Endothelial cell of umbilical vein (primary cell): Measurements from ENCODE around the gene MACF1. TPM values are rescaled to one million over a fixed set of nuclear protein-coding genes. Genes with fewer than 3 reads are reported as not detected.

ENCODE experiments used
- BruUV-seq: library from RNA; stranded (reverse); fragments of 400-500 nt; replicated peaks from 2 replicates; lab custom pipeline; 2021; lab: Mats Ljungman, UMichigan
- CTCF ChIA-PET: fragments of 300-600, 350-600 bp; sonication (Branson Sonifier 250); formaldehyde crosslinking; loops from one replicate; lab custom pipeline; 2021; ENCODE audit warnings: antibody characterized with exemption, inconsistent platforms; lab: Charles Lee
- POLR2A ChIA-PET: fragments of 300-600, 350-600 bp; sonication (Branson Sonifier 250); formaldehyde crosslinking; loops from one replicate; lab custom pipeline; 2021; ENCODE audit warnings: antibody characterized with exemption, inconsistent platforms; lab: Charles Lee
- DNase-seq: peaks from one replicate; pipeline ENCODE4 v3.0.0-alpha.2; 2011; ENCODE audit warnings: low read depth, low spot score
- FAIRE-seq: peaks from 2 replicates; lab custom pipeline; 2011; peaks lifted over from hg19 to GRCh38; lab: Jason Lieb, UNC
- H2AFZ ChIP-seq: 2 replicates; pipeline ENCODE4 v1.6.0; 2012; ENCODE audit warnings: low read depth, low read length, control low read depth, inconsistent platforms
- H3K27ac ChIP-seq: 2 replicates; pipeline ENCODE4 v1.5.1; 2011; ENCODE audit warnings: low read depth, mild to moderate bottlenecking, control low read depth, low read length, moderate library complexity; ENCODE audit not compliant: insufficient read depth
- H3K27me3 ChIP-seq, 2 experiments: 2 replicates each; pipeline versions ENCODE4 v1.6.0 to v1.6.1; 2011; ENCODE audit warnings: low read length in 2 of 2, mixed read lengths in 1 of 2; ENCODE audit not compliant: control insufficient read depth in 2 of 2, insufficient read depth in 2 of 2
- H3K36me3 ChIP-seq, 2 experiments: 2 replicates in 1 of 2; 3 replicates in 1 of 2; pipeline ENCODE4 v1.5.1; 2011; ENCODE audit warnings: low read length in 2 of 2, mild to moderate bottlenecking in 1 of 2, moderate library complexity in 1 of 2; ENCODE audit not compliant: control insufficient read depth in 2 of 2, insufficient read depth in 2 of 2; ENCODE audit errors: extremely low read depth in 1 of 2
- H3K4me1 ChIP-seq: 3 replicates; pipeline ENCODE4 v1.5.1; 2011; ENCODE audit warnings: mild to moderate bottlenecking, low read length; ENCODE audit not compliant: control insufficient read depth, insufficient read depth; ENCODE audit errors: extremely low read depth
- H3K4me2 ChIP-seq: 2 replicates; pipeline ENCODE4 v1.6.1; 2011; ENCODE audit warnings: low read length, control low read depth, mixed read lengths; ENCODE audit not compliant: insufficient read depth
- H3K4me3 ChIP-seq, 3 experiments: fragments of 200-600 bp in 1 of 3; sonication (generic), shearing (Covaris generic) in 1 of 3; replicated peaks in 1 of 3; 2 replicates each; pipeline ENCODE4 v1.5.1; 2011 to 2016; ENCODE audit warnings: control low read depth in 3 of 3, low read length in 3 of 3, mild to moderate bottlenecking in 2 of 3, inconsistent platforms in 1 of 3, low read depth in 1 of 3, moderate library complexity in 1 of 3; ENCODE audit not compliant: insufficient read depth in 1 of 3
- H3K79me2 ChIP-seq: 2 replicates; pipeline ENCODE4 v1.6.0; 2012; ENCODE audit warnings: low read length, inconsistent platforms; ENCODE audit not compliant: control insufficient read depth, insufficient read depth
- H3K9ac ChIP-seq: replicated peaks from 2 replicates; pipeline ENCODE3; 2011; ENCODE audit warnings: low read length, control low read depth; ENCODE audit not compliant: insufficient read depth; ENCODE audit errors: extremely low read depth
- H3K9me1 ChIP-seq: replicated peaks from 3 replicates; pipeline ENCODE4 v1.6.0; 2011; ENCODE audit warnings: mild to moderate bottlenecking, low read length; ENCODE audit not compliant: control insufficient read depth, insufficient read depth; ENCODE audit errors: extremely low read depth
- H3K9me3 ChIP-seq: replicated peaks from 2 replicates; pipeline ENCODE4 v1.5.1; 2012; ENCODE audit warnings: low read length, inconsistent platforms; ENCODE audit not compliant: control insufficient read depth, insufficient read depth
- H4K20me1 ChIP-seq: replicated peaks from 2 replicates; pipeline ENCODE3; 2011; ENCODE audit warnings: mild to moderate bottlenecking, low read length; ENCODE audit not compliant: control insufficient read depth, insufficient read depth; ENCODE audit errors: extremely low read depth
- EZH2 ChIP-seq: IDR thresholded peaks from 2 replicates; pipeline ENCODE4 v1.6.1; 2012; ENCODE audit warnings: borderline replicate concordance, low read depth, mild to moderate bottlenecking, moderate library complexity, low read length, inconsistent platforms; ENCODE audit not compliant: severe bottlenecking
- FOS ChIP-seq: IDR thresholded peaks from 2 replicates; pipeline ENCODE4 v1.6.1; 2011; ENCODE audit warnings: mild to moderate bottlenecking, low read length, moderate library complexity, borderline replicate concordance; ENCODE audit not compliant: insufficient read depth
- GATA2 ChIP-seq: IDR thresholded peaks from 2 replicates; pipeline ENCODE4 v1.7.0; 2011; ENCODE audit warnings: low read depth, mild to moderate bottlenecking, moderate library complexity, mixed read lengths, low read length; ENCODE audit not compliant: insufficient read length, insufficient read depth
- JUN ChIP-seq: IDR thresholded peaks from 2 replicates; pipeline ENCODE4 v1.6.1; 2011; ENCODE audit warnings: borderline replicate concordance, low read depth; ENCODE audit not compliant: insufficient read length, insufficient read depth
- POLR2A ChIP-seq: IDR thresholded peaks from 2 replicates; pipeline ENCODE4 v1.6.1; 2012; ENCODE audit warnings: low read depth, mild to moderate bottlenecking, control low read depth, low read length
- POLR2AphosphoS5 ChIP-seq: IDR thresholded peaks from 2 replicates; pipeline ENCODE4 v1.6.1; 2012; ENCODE audit warnings: low read depth, mild to moderate bottlenecking, control low read depth, low read length, moderate library complexity; ENCODE audit not compliant: insufficient read depth
- dilution Hi-C: fragments of 300-500 bp; cut with MboI; formaldehyde crosslinking; loops from one replicate; pipeline ENCODE4 v1.15.0; 2019; ENCODE audit warnings: low sequenced_read_pairs; ENCODE audit not compliant: extremely low pct_ligation_motif_present
- intact Hi-C: fragments of 100-400 bp; cut with micrococcal nuclease; formaldehyde crosslinking; loops from one replicate; pipeline ENCODE4 v1.10.0; 2022
- polyA plus RNA-seq, 4 experiments: library from polyadenylated mRNA; depleted of rRNA in 3 of 4; stranded (reverse) in 3 of 4; unstranded in 1 of 4; fragments of >200 nt; gene quantifications; 2 replicates each; pipeline versions ENCODE4 v1.2.1 to v1.2.3, GENCODE V29; 2011 to 2012; ENCODE audit warnings: missing spikeins in 1 of 4
- total RNA-seq: library from RNA; stranded (reverse); gene quantifications from 2 replicates; pipeline ENCODE4 v1.2.3, GENCODE V29; 2021
- TF ChIP-seq, protein P1 (sequence below), 2 donors: IDR thresholded peaks; 1 replicate in 1 of 2; 2 replicates in 1 of 2; pipeline ENCODE4 v1.5.1; 2011; ENCODE audit warnings: low read length in 2 of 2, mild to moderate bottlenecking in 2 of 2, moderate library complexity in 2 of 2, control low read depth in 1 of 2, inconsistent platforms in 1 of 2, low read depth in 1 of 2; ENCODE audit not compliant: insufficient read depth in 1 of 2; ENCODE audit errors: extremely low read depth in 1 of 2
- TF ChIP-seq, protein P2 (sequence below): IDR thresholded peaks from 2 replicates; pipeline ENCODE4 v1.6.1; 2011; ENCODE audit not compliant: insufficient read depth, insufficient read length

The MACF1 gene
- total and polyA plus RNA-seq, 2 donors (not counting 3 experiments of a cell fraction or from before 2014, with no cell fraction given) = 122 to 587 TPM

DNA sequence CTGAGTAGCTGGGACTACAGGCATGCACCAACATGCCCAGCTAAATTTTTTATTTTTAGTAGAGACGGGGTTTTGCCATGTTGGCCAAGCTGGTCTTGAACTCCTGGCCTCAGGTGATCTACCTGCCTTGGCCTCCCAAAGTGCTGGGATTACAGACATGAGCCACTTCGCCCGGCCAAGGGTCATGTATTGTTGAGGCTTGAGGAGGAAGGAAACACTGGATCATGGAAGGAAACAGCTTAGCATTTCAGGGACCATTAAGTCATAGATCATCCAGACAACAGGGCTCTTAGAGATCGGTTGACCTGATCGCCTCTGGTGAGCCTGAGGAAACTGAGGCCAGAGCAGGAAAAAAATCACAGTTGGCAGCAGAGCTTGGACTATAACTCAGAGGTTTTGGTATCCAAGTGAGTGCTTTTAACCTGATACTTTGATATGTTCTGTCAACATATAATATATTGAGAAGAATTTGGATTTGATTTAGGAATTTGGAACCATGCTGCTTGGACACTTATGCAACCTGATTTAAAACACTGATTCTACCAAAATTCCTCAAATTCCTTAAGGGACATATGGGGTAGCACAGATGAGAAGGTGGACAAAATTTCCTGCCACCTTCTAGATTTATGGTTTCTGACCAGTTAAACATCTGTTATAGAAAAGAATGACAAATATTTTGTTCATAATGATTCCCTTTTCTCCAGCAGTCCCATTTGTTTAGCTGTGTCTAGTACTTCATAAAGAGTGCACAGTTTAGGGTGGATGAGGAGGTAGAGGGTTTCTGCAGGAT lies 273.8 kb downstream of the MACF1 start:
- ChIA-PET POLR2A (no interaction called here), CTCF (no interaction called here)
- Histone ChIP-seq H3K9ac (no peak overlapping the region), H3K9me3 (no peaks in the 10 kb centered on the region), H3K36me3 (peaks cover 15 to 25% of the 10 kb centered on the region in 2 experiments), H2AFZ (no peak overlapping the region), H3K4me1 (peaks cover 4% of the 10 kb centered on the region), H3K27ac (no peak overlapping the region), H3K27me3 (no peaks in the 10 kb centered on the region), H3K4me3 (no peak overlapping the region), H3K79me2 (no peaks in the 10 kb centered on the region), H3K4me2 (no peak overlapping the region), H4K20me1 (no peaks in the 10 kb centered on the region), H3K9me1 (no peaks in the 10 kb centered on the region)
- no TSS peak for BruUV-seq
- peak; percentile 17 for TF ChIP-seq POLR2AphosphoS5
- TF ChIP-seq FOS = no peak
- TF ChIP-seq GATA2 = no peak
- peak; percentile 66 for FAIRE-seq
- dilution Hi-C loops = no loop called here
- intact Hi-C loops = no loop called here
- DNase-seq = peak; percentile 42

DNA sequence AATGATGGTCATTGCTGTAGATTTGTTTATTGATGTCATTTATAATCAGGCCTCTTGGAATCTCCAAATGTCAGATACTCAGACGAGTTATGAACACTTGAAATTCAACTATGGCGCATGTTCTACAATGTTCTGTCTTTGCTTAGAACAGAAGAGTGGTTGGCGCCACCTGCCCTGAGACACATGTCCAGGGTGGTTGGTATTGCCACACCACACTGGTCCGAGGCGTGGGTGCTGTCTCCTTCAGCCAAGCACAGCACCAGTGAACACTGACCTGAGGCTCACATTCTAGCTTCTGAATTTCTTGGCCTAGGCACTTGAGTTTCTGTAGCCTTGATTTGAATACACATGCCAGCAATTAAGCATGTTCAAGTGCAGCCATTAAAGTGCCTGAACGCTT lies 276.8 kb downstream of the MACF1 start:
- peaks cover 27 to 34% of the 10 kb centered on the region in 2 experiments for H3K36me3 ChIP-seq
- H2AFZ ChIP-seq = no peak overlapping the region
- no peaks in the 10 kb centered on the region for H3K27me3 ChIP-seq
- no peaks in the 10 kb centered on the region for H3K9me1 ChIP-seq
- H3K9me3 ChIP-seq = no peaks in the 10 kb centered on the region
- no peak overlapping the region for H3K4me3 ChIP-seq
- FAIRE-seq = no peak
- peaks cover 4% of the 10 kb centered on the region for H3K4me1 ChIP-seq
- dilution Hi-C loops (no loop called here), intact Hi-C loops (no loop called here)
- H3K9ac ChIP-seq = no peak overlapping the region
- no peaks in the 10 kb centered on the region for H3K79me2 ChIP-seq
- no peak for DNase-seq
- ChIA-PET POLR2A (no interaction called here), CTCF (interaction anchor here (0.7 to 1.5 kb wide), 2 partner anchors 9 to 57 kb away, joined by 3 to 7 read pairs; no protein-coding TSS in a partner anchor)
- BruUV-seq = no TSS peak
- H4K20me1 ChIP-seq = no peaks in the 10 kb centered on the region
- no peak overlapping the region for H3K27ac ChIP-seq
- no peak for TF ChIP-seq GATA2
- no peak for TF ChIP-seq POLR2A
- no peak for TF ChIP-seq JUN
- no peak for TF ChIP-seq POLR2AphosphoS5
- TF ChIP-seq, protein P1, sequence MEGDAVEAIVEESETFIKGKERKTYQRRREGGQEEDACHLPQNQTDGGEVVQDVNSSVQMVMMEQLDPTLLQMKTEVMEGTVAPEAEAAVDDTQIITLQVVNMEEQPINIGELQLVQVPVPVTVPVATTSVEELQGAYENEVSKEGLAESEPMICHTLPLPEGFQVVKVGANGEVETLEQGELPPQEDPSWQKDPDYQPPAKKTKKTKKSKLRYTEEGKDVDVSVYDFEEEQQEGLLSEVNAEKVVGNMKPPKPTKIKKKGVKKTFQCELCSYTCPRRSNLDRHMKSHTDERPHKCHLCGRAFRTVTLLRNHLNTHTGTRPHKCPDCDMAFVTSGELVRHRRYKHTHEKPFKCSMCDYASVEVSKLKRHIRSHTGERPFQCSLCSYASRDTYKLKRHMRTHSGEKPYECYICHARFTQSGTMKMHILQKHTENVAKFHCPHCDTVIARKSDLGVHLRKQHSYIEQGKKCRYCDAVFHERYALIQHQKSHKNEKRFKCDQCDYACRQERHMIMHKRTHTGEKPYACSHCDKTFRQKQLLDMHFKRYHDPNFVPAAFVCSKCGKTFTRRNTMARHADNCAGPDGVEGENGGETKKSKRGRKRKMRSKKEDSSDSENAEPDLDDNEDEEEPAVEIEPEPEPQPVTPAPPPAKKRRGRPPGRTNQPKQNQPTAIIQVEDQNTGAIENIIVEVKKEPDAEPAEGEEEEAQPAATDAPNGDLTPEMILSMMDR (IDR thresholded peaks at IDR 0.05; ENCODE audit: extremely low read depth in 1 of 2, insufficient read depth in 1 of 2, low read depth in 1 of 2, low read length in 2 of 2) = no peak
- TF ChIP-seq, protein P2, sequence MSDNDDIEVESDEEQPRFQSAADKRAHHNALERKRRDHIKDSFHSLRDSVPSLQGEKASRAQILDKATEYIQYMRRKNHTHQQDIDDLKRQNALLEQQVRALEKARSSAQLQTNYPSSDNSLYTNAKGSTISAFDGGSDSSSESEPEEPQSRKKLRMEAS = no peak
- TF ChIP-seq FOS = no peak
- TF ChIP-seq EZH2 = no peak
- H3K4me2 ChIP-seq = no peak overlapping the region
